OCI-LY1 (cell line): ENCODE measurements around the gene SH3PXD2A.

ENCODE experiments used
- CTCF ChIP-seq: fragments of 200-600 bp; sonication (generic), shearing (Covaris generic); IDR thresholded peaks from 2 replicates; pipeline ENCODE4 v1.5.1; 2017; ENCODE audit warnings: mild to moderate bottlenecking, antibody characterized with exemption, low read length, moderate library complexity, mixed read lengths
- EZH2 ChIP-seq: fragments of 200-600 bp; sonication (generic), shearing (Covaris generic); IDR thresholded peaks from 2 replicates; pipeline ENCODE4 v1.8.0; 2017; ENCODE audit warnings: borderline replicate concordance, mixed run types, mild to moderate bottlenecking, antibody characterized with exemption, low read length, moderate library complexity, mixed read lengths

GRCh38 chr10:103703941-103704919 is 151.1 kb downstream of the SH3PXD2A start:
- TF ChIP-seq CTCF, result no peak
- TF ChIP-seq EZH2, result no peak
